Bronchial epithelial cell (primary cell): ENCODE results near the gene TSC22D2. TPM values are rescaled to one million over a fixed set of nuclear protein-coding genes. Genes with fewer than 3 reads are reported as not detected.

Source experiments
- DNase-seq: peaks from one replicate; pipeline ENCODE4 v3.0.0-alpha.2; 2010; ENCODE audit warnings: low read depth
- FAIRE-seq: peaks from 2 replicates; lab custom pipeline; 2011; peaks lifted over from hg19 to GRCh38; lab: Jason Lieb, UNC
- H3K27me3 ChIP-seq: 2 replicates; pipeline ENCODE4 v1.5.1; 2011; ENCODE audit warnings: low read length; ENCODE audit not compliant: control insufficient read depth, insufficient read depth
- H3K36me3 ChIP-seq: 2 replicates; pipeline ENCODE4 v1.5.1; 2011; ENCODE audit warnings: low read length; ENCODE audit not compliant: control insufficient read depth, insufficient read depth
- H3K4me3 ChIP-seq: 2 replicates; pipeline ENCODE4 v1.5.1; 2011; ENCODE audit warnings: mild to moderate bottlenecking, low read depth, low read length, control low read depth
- total RNA-seq: library from RNA; depleted of rRNA; stranded (reverse); fragments of >200 nt; gene quantifications from 2 replicates; pipeline ENCODE4 v1.2.1, GENCODE V29; 2014
- TF ChIP-seq, protein P1 (sequence below): IDR thresholded peaks from 2 replicates; pipeline ENCODE4 v1.5.1; 2011; ENCODE audit warnings: mild to moderate bottlenecking, moderate library complexity, low read length, control low read depth, inconsistent platforms; ENCODE audit not compliant: insufficient read depth, severe bottlenecking

TSC22D2 gene
- total RNA-seq, 1 donor from 2014 or later = 5.0 TPM

DNA sequence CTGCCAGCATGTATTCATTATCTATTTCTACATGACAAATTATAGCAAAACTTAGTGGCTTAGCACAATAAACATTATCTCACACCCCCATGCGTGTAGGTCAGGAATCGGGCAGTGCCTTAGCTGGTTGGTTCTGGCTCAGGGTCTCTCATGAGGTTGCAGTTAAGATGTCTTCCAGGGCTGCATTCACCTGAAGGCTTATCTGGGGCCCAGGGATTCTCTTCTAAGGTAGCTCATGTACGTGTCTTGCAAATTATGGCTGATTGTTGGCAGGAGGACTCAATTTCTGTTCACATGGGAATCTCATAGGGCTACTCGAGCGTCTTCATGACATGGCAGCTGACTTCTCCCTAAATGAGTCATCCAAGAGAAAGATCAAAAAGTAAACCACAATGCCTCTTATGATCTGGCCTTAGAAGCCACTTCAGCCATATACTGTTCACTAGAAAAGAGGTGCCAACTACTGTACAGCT is 42.9 kb upstream of the TSC22D2 start:
- FAIRE-seq (no peak), DNase-seq (peak; percentile 83)
- Histone ChIP-seq H3K36me3 (no peaks in the 10 kb centered on the region), H3K27me3 (no peaks in the 10 kb centered on the region), H3K4me3 (no peak overlapping the region)
- TF ChIP-seq, protein P1, sequence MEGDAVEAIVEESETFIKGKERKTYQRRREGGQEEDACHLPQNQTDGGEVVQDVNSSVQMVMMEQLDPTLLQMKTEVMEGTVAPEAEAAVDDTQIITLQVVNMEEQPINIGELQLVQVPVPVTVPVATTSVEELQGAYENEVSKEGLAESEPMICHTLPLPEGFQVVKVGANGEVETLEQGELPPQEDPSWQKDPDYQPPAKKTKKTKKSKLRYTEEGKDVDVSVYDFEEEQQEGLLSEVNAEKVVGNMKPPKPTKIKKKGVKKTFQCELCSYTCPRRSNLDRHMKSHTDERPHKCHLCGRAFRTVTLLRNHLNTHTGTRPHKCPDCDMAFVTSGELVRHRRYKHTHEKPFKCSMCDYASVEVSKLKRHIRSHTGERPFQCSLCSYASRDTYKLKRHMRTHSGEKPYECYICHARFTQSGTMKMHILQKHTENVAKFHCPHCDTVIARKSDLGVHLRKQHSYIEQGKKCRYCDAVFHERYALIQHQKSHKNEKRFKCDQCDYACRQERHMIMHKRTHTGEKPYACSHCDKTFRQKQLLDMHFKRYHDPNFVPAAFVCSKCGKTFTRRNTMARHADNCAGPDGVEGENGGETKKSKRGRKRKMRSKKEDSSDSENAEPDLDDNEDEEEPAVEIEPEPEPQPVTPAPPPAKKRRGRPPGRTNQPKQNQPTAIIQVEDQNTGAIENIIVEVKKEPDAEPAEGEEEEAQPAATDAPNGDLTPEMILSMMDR = no peak

DNA sequence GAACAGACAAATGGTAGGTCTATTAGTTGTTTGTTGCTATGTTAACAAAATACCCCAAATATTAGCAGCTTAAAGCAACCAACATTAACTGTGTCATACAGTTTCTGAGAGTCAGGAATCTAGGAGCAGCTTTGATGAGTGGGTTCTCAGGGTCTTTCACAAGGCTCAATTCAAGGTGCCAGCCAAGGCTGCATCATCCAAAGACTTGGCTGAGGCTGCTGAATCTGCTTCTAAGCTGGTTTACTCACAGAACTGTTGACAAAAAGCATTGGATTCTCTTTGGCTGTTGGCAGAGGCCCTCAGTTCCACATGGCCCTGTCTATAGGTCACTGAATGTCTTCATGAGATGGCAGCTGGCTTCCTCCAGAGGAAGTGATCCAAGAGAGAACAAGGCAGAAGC is 40.3 kb upstream of the TSC22D2 start:
- FAIRE-seq (no peak), DNase-seq (no peak)
- no peaks in the 10 kb centered on the region for H3K27me3 ChIP-seq
- TF ChIP-seq, protein P1 = no peak
- no peaks in the 10 kb centered on the region for H3K36me3 ChIP-seq
- H3K4me3 ChIP-seq = no peak overlapping the region

DNA sequence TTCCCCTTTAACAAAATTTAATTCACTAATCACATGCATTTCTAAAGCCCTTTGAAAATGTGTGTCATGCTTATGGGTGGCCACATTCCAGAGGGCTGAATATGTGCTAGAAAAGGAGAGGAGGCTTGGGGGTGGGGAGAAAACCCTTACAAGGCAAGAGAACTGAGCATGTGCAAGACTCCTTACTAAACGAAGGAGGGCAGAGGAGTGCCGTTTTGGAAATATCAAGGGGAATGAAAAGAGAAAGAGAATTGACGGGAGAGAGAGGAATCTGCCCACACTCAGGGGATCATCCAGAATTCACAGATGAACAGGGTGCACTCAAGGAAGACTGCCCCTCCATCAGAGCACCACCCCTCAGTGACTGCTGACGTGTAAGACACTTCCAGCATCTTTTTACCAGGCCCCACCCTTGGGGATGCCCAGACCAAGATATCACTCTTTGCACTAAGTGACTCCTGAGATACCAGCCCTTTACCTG is 37.9 kb upstream of the TSC22D2 start:
- TF ChIP-seq, protein P1 = peak; percentile 19
- FAIRE-seq (no peak), DNase-seq (peak; percentile 97)
- H3K4me3 ChIP-seq = peak overlapping the region; percentile 41
- H3K36me3 ChIP-seq = no peaks in the 10 kb centered on the region
- H3K27me3 ChIP-seq = no peaks in the 10 kb centered on the region

DNA sequence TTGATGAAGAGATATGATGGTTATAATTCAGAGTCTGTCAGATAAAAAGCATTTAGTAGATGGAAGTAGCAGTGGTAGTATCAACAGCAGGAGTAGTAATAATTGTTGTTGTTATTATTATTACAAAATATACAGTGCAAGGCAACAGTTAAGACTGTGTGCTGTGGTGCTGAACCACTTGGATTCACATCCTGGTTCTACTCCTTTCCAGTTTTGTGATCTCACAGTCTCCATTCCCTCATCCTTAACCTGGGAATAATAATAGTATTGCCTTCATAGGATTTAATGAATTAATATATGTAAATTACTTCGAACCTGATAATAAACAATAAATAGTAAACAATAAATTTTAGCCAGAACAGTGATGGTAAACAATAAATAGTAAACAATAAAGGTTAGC is 37.1 kb upstream of the TSC22D2 start:
- TF ChIP-seq, protein P1 = no peak
- H3K4me3 ChIP-seq = peak overlapping the region; percentile 41
- FAIRE-seq (no peak), DNase-seq (no peak)
- H3K27me3 ChIP-seq = no peaks in the 10 kb centered on the region
- H3K36me3 ChIP-seq = no peaks in the 10 kb centered on the region

DNA sequence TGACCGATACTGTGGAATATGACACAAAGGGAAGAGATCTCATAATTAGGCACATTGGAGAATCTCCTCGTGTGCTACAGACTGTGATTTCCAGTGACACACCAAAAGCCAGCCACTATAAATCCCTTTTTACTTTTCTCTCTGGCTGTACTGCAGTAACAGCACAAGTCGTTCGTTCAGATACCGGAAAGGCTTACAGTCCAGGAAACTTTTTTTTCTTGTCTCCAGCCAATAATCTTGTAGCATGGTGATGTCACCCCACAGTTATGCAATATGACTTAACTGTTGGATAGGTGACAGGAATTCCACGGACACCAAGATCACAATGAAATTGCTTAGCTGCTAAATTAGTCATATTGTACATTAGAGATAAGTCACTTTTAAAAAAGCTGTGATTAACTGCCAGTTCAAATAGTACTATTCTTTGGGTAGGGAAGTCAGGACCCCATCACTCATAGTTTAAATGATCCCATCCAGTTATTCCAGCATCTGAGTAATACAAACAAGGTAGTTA is 36.3 kb upstream of the TSC22D2 start:
- TF ChIP-seq, protein P1 = no peak
- DNase-seq (peak; percentile 100), FAIRE-seq (no peak)
- no peaks in the 10 kb centered on the region for H3K36me3 ChIP-seq
- H3K27me3 ChIP-seq = no peaks in the 10 kb centered on the region
- peak overlapping the region; percentile 29 for H3K4me3 ChIP-seq

DNA sequence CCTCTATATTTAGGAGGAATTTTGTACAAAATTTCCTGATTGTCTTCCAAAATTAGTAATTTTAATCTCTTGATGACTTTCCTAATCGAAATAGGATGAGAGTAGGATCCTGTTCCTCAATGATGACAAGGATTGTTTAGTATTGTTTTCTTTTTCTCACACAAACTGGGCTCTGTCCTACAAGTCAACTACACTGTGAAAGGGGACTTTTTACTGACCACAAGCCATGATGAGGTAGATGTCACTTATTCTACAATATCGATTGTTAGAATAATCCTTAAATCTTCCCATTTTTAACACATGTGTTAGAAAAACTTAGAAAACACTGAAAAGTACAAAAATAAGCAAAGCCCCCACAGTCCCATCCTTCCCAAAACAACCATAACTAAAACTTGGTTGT is 35.8 kb upstream of the TSC22D2 start:
- FAIRE-seq (no peak), DNase-seq (no peak)
- Histone ChIP-seq H3K4me3 (no peak overlapping the region), H3K36me3 (no peaks in the 10 kb centered on the region), H3K27me3 (no peaks in the 10 kb centered on the region)
- TF ChIP-seq, protein P1 = no peak
